ENCODE measurements around the gene MAB21L3.

MAB21L3 gene

GRCh38 chr1:116166655-116167054 lies 55.5 kb downstream of the MAB21L3 start:
- no peak for DNase-seq

- peak; percentile 40 for DNase-seq
Measured at GRCh38 chr1:116167625-116168276, 56.6 kb downstream of the MAB21L3 start.

GRCh38 chr1:116168277-116169032 lies 57.3 kb downstream of the MAB21L3 start:
- peak; percentile 64 for DNase-seq

- DNase-seq, result no peak
Measured at GRCh38 chr1:116169898-116170297, 58.7 kb downstream of the MAB21L3 start.

GRCh38 chr1:116170721-116171589 lies 59.8 kb downstream of the MAB21L3 start:
- DNase-seq, result no peak

- DNase-seq, result no peak
Measured at GRCh38 chr1:116172666-116173065, 61.5 kb downstream of the MAB21L3 start.

- DNase-seq, result no peak
Measured at GRCh38 chr1:116175611-116176010, 64.4 kb downstream of the MAB21L3 start.

- DNase-seq, result no peak
Measured at GRCh38 chr1:116176306-116176789, 65.1 kb downstream of the MAB21L3 start.

- DNase-seq, result no peak
Measured at GRCh38 chr1:116177861-116178260, 66.7 kb downstream of the MAB21L3 start.

GRCh38 chr1:116178837-116179236 lies 67.6 kb downstream of the MAB21L3 start:
- no peak for DNase-seq

- no peak for DNase-seq
Measured at GRCh38 chr1:116179419-116179818, 68.2 kb downstream of the MAB21L3 start.

- DNase-seq, result no peak
Measured at GRCh38 chr1:116179964-116180363, 68.8 kb downstream of the MAB21L3 start.

GRCh38 chr1:116182019-116182714 lies 71.0 kb downstream of the MAB21L3 start:
- no peak for DNase-seq
